ENCODE measurements around the gene ITPR2. TPM values are rescaled to one million over a fixed set of nuclear protein-coding genes. Genes with fewer than 3 reads are reported as not detected.

Gene ITPR2
- total and polyA plus RNA-seq, 4 donors = 11.7 to 93.3 (median 35.4) TPM

DNA sequence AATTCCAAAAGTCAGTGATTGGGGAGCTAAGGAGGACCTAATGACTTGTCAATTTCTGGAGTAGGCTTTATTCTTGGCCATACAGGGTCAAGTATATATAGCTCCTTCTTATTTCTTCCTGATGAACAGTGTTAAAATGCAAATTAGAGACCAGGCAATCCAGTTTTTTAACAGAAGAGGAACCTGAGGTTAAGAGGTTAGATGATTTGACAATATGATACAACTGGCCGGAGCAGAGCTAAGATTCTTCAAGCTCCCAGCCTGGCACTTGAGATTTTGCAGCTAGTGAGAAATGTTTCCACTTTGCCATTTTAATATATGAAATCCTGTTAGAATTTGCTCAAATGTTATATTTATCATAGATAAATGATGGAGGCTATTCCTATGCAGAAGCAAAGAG is 433.6 kb downstream of the ITPR2 start:
- no peaks in the 10 kb centered on the region for H3K4me1 ChIP-seq (ENCODE audit: control insufficient read depth in 4 of 4, insufficient read depth in 4 of 4, low read length in 3 of 4)
- no peaks in the 10 kb centered on the region for H3K27me3 ChIP-seq (ENCODE audit: control insufficient read depth in 4 of 4, insufficient read depth in 4 of 4, low read length in 3 of 4)
- TF ChIP-seq RAD21 (IDR thresholded peaks at IDR 0.05) (no peak), HNF4A (conservative IDR thresholded peaks at IDR 0.05) (no peak), EGR1 (IDR thresholded peaks at IDR 0.05; ENCODE audit: low read depth in 2 of 2) (no peak)
- TF ChIP-seq, protein P1, sequence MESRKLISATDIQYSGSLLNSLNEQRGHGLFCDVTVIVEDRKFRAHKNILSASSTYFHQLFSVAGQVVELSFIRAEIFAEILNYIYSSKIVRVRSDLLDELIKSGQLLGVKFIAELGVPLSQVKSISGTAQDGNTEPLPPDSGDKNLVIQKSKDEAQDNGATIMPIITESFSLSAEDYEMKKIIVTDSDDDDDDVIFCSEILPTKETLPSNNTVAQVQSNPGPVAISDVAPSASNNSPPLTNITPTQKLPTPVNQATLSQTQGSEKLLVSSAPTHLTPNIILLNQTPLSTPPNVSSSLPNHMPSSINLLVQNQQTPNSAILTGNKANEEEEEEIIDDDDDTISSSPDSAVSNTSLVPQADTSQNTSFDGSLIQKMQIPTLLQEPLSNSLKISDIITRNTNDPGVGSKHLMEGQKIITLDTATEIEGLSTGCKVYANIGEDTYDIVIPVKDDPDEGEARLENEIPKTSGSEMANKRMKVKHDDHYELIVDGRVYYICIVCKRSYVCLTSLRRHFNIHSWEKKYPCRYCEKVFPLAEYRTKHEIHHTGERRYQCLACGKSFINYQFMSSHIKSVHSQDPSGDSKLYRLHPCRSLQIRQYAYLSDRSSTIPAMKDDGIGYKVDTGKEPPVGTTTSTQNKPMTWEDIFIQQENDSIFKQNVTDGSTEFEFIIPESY (IDR thresholded peaks at IDR 0.05) = no peak
- no peak overlapping the region for H3K27ac ChIP-seq (ENCODE audit: low read depth in 1 of 2, low read length in 2 of 2)
- no peaks in the 10 kb centered on the region for H3K9me3 ChIP-seq (ENCODE audit: control insufficient read depth in 4 of 4, low read length in 3 of 4)
- DNase-seq (ENCODE audit: low spot score) = no peak
- H3K4me3 ChIP-seq (ENCODE audit: low read depth in 1 of 3, low read length in 3 of 3) = no peak overlapping the region
- H3K9ac ChIP-seq (ENCODE audit: low read depth in 1 of 2, low read length in 2 of 2) = no peak overlapping the region
- peaks cover 4 to 63% (median 44%) of the 10 kb centered on the region in 4 donors for H3K36me3 ChIP-seq (ENCODE audit: control insufficient read depth in 4 of 4, insufficient read depth in 3 of 4, low read depth in 1 of 4, low read length in 3 of 4)
- 86% methylated on average over 1 of the region's 1 CpG for WGBS

DNA sequence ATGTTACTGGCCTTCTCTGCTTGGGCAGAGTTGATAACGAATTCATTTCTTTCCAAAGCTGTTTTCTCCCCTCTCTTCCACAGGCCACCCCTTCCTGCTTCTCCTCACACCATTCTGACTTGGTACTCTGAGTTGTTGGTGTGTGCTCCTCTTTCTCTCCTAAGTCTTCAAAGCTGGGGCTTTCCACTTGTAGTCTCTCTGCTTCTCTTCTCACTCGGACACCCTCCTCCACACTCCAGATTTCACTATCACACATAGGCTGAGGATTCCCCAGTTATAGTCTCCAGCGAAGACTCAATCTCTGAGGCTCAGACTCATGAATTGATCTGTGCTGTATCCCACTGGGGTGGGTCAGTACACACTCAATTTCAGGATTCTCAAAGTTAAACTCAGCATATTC is 436.6 kb downstream of the ITPR2 start:
- H3K9me3 ChIP-seq (ENCODE audit: control insufficient read depth in 4 of 4, low read length in 3 of 4) = no peaks in the 10 kb centered on the region
- H3K4me1 ChIP-seq (ENCODE audit: control insufficient read depth in 4 of 4, insufficient read depth in 4 of 4, low read length in 3 of 4) = no peaks in the 10 kb centered on the region
- DNase-seq (ENCODE audit: low spot score) = no peak
- H3K9ac ChIP-seq (ENCODE audit: low read depth in 1 of 2, low read length in 2 of 2) = no peak overlapping the region
- H3K27ac ChIP-seq (ENCODE audit: low read depth in 1 of 2, low read length in 2 of 2) = no peak overlapping the region
- H3K4me3 ChIP-seq (ENCODE audit: low read depth in 1 of 3, low read length in 3 of 3) = no peak overlapping the region
- WGBS = 94% methylated on average over 3 of the region's 3 CpGs
- peaks cover 4 to 69% (median 49%) of the 10 kb centered on the region in 4 donors for H3K36me3 ChIP-seq (ENCODE audit: control insufficient read depth in 4 of 4, insufficient read depth in 3 of 4, low read depth in 1 of 4, low read length in 3 of 4)
- no peak for TF ChIP-seq SP1 (IDR thresholded peaks at IDR 0.05)
- no peak for TF ChIP-seq EGR1 (IDR thresholded peaks at IDR 0.05; ENCODE audit: low read depth in 2 of 2)
- no peak for TF ChIP-seq TAF1 (conservative IDR thresholded peaks at IDR 0.05)
- TF ChIP-seq NR2F2 (IDR thresholded peaks at IDR 0.05) = no peak
- TF ChIP-seq FOXA2 (IDR thresholded peaks at IDR 0.05) = no peak
- TF ChIP-seq, protein P2, sequence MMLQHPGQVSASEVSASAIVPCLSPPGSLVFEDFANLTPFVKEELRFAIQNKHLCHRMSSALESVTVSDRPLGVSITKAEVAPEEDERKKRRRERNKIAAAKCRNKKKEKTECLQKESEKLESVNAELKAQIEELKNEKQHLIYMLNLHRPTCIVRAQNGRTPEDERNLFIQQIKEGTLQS (IDR thresholded peaks at IDR 0.05) = no peak
- no peak for TF ChIP-seq HNF4G (IDR thresholded peaks at IDR 0.05)
- no peak for TF ChIP-seq FOXA1 (IDR thresholded peaks at IDR 0.05)
- no peak for TF ChIP-seq HNF4A (conservative IDR thresholded peaks at IDR 0.05)
- TF ChIP-seq, protein P3, sequence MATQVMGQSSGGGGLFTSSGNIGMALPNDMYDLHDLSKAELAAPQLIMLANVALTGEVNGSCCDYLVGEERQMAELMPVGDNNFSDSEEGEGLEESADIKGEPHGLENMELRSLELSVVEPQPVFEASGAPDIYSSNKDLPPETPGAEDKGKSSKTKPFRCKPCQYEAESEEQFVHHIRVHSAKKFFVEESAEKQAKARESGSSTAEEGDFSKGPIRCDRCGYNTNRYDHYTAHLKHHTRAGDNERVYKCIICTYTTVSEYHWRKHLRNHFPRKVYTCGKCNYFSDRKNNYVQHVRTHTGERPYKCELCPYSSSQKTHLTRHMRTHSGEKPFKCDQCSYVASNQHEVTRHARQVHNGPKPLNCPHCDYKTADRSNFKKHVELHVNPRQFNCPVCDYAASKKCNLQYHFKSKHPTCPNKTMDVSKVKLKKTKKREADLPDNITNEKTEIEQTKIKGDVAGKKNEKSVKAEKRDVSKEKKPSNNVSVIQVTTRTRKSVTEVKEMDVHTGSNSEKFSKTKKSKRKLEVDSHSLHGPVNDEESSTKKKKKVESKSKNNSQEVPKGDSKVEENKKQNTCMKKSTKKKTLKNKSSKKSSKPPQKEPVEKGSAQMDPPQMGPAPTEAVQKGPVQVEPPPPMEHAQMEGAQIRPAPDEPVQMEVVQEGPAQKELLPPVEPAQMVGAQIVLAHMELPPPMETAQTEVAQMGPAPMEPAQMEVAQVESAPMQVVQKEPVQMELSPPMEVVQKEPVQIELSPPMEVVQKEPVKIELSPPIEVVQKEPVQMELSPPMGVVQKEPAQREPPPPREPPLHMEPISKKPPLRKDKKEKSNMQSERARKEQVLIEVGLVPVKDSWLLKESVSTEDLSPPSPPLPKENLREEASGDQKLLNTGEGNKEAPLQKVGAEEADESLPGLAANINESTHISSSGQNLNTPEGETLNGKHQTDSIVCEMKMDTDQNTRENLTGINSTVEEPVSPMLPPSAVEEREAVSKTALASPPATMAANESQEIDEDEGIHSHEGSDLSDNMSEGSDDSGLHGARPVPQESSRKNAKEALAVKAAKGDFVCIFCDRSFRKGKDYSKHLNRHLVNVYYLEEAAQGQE (IDR thresholded peaks at IDR 0.05) = no peak
- TF ChIP-seq, protein P4, sequence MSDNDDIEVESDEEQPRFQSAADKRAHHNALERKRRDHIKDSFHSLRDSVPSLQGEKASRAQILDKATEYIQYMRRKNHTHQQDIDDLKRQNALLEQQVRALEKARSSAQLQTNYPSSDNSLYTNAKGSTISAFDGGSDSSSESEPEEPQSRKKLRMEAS (IDR thresholded peaks at IDR 0.05) = no peak
- no peak for TF ChIP-seq JUND (IDR thresholded peaks at IDR 0.05)
- TF ChIP-seq YY1 (IDR thresholded peaks at IDR 0.05) = no peak
- TF ChIP-seq, protein P5, sequence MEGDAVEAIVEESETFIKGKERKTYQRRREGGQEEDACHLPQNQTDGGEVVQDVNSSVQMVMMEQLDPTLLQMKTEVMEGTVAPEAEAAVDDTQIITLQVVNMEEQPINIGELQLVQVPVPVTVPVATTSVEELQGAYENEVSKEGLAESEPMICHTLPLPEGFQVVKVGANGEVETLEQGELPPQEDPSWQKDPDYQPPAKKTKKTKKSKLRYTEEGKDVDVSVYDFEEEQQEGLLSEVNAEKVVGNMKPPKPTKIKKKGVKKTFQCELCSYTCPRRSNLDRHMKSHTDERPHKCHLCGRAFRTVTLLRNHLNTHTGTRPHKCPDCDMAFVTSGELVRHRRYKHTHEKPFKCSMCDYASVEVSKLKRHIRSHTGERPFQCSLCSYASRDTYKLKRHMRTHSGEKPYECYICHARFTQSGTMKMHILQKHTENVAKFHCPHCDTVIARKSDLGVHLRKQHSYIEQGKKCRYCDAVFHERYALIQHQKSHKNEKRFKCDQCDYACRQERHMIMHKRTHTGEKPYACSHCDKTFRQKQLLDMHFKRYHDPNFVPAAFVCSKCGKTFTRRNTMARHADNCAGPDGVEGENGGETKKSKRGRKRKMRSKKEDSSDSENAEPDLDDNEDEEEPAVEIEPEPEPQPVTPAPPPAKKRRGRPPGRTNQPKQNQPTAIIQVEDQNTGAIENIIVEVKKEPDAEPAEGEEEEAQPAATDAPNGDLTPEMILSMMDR (IDR thresholded peaks at IDR 0.05; ENCODE audit: low read depth, low read length, missing input control) = no peak
- TF ChIP-seq GABPA (IDR thresholded peaks at IDR 0.05 in 1 of 2, conservative IDR thresholded peaks at IDR 0.05 in 1 of 2) = no peak
- TF ChIP-seq RXRA (IDR thresholded peaks at IDR 0.05) = no peak
- no peak for TF ChIP-seq RAD21 (IDR thresholded peaks at IDR 0.05)
- TF ChIP-seq, protein P1 (IDR thresholded peaks at IDR 0.05) = no peak
- no peaks in the 10 kb centered on the region for H3K27me3 ChIP-seq (ENCODE audit: control insufficient read depth in 4 of 4, insufficient read depth in 4 of 4, low read length in 3 of 4)
